Astrocyte of the cerebellum (primary cell): Measurements from ENCODE around the gene AOPEP.
"Not testable (repeated sequence)": the region's sequence is repeated elsewhere in the genome, so short reads cannot be mapped to it uniquely, and the experiment has no call there.

Experiments used
- DNase-seq: peaks from one replicate; pipeline ENCODE4 v3.0.0-alpha.2; 2011; ENCODE audit warnings: low read depth
- H3K4me3 ChIP-seq: 2 replicates; pipeline ENCODE4 v1.5.1; 2011; ENCODE audit warnings: mild to moderate bottlenecking, low read depth, low read length, moderate library complexity
- CTCF ChIP-seq: IDR thresholded peaks from 2 replicates; pipeline ENCODE4 v1.5.1; 2012; ENCODE audit warnings: low read length, low read depth, moderate library complexity, mild to moderate bottlenecking; ENCODE audit errors: missing control alignments
- in situ Hi-C: cut with HindIII; loops from 2 replicates; pipeline ENCODE4 v1.10.0; 2017; ENCODE audit warnings: low sequenced_read_pairs

AOPEP gene

GRCh38 chr9:94952565-94953373, 226.3 kb downstream of the AOPEP start:
- DNase-seq, result no peak
- H3K4me3 ChIP-seq, result no peak overlapping the region
- TF ChIP-seq CTCF, result no peak
- in situ Hi-C loops, result no loop called here

GRCh38 chr9:94956731-94957130, 230.2 kb downstream of the AOPEP start:
- no peak for TF ChIP-seq CTCF
- in situ Hi-C loops, result no loop called here
- H3K4me3 ChIP-seq, result no peak overlapping the region
- no peak for DNase-seq

- no peak for TF ChIP-seq CTCF
- in situ Hi-C loops, result no loop called here
- DNase-seq, result no peak
- no peak overlapping the region for H3K4me3 ChIP-seq
These were observed 234.5 kb downstream of the AOPEP start for GRCh38 chr9:94960964-94961363.

GRCh38 chr9:94961870-94962269, 235.4 kb downstream of the AOPEP start:
- in situ Hi-C loops, result no loop called here
- no peak for TF ChIP-seq CTCF
- no peak for DNase-seq
- H3K4me3 ChIP-seq, result no peak overlapping the region

- H3K4me3 ChIP-seq, in situ Hi-C loops, DNase-seq: not testable (repeated sequence)
These were observed 239.1 kb downstream of the AOPEP start for GRCh38 chr9:94965631-94966030.

- H3K4me3 ChIP-seq, DNase-seq, in situ Hi-C loops: not testable (repeated sequence)
These were observed 239.5 kb downstream of the AOPEP start for GRCh38 chr9:94966046-94966445.

- TF ChIP-seq CTCF, result no peak
- in situ Hi-C loops, result no loop called here
- DNase-seq, result no peak
- no peak overlapping the region for H3K4me3 ChIP-seq
These were observed 241.0 kb downstream of the AOPEP start for GRCh38 chr9:94967482-94967881.
